OCI-LY1 (cell line): Measurements from ENCODE around the gene AK5.

Experiments
- H2AFZ ChIP-seq: fragments of 200-600 bp; sonication (generic), shearing (Covaris generic); 2 replicates; pipeline ENCODE4 v1.6.0; 2014; ENCODE audit warnings: antibody characterized with exemption, mild to moderate bottlenecking, low read length
- H3F3A ChIP-seq: fragments of 200-600 bp; sonication (generic), shearing (Covaris generic); 2 replicates; pipeline ENCODE4 v1.6.0; 2014; ENCODE audit warnings: mild to moderate bottlenecking, antibody characterized with exemption, low read length, moderate library complexity; ENCODE audit not compliant: insufficient read depth
- H3K27ac ChIP-seq: fragments of 200-600 bp; sonication (generic); 2 replicates; pipeline ENCODE4 v1.5.1; 2014; ENCODE audit warnings: low read length, mixed run types, mild to moderate bottlenecking, low read depth; ENCODE audit not compliant: poor library complexity, severe bottlenecking
- H3K27me3 ChIP-seq: fragments of 200-600 bp; sonication (generic); 2 replicates; pipeline ENCODE4 v1.6.0; 2014; ENCODE audit warnings: antibody characterized with exemption, mild to moderate bottlenecking, low read length, moderate library complexity; ENCODE audit not compliant: insufficient read depth
- H3K36me3 ChIP-seq: fragments of 200-600 bp; sonication (generic); 2 replicates; pipeline ENCODE4 v1.6.1; 2014; ENCODE audit warnings: mild to moderate bottlenecking, antibody characterized with exemption, low read length, moderate library complexity, mixed read lengths; ENCODE audit not compliant: insufficient read depth
- H3K4me1 ChIP-seq: fragments of 200-600 bp; sonication (generic); 2 replicates; pipeline ENCODE4 v1.5.1; 2014; ENCODE audit warnings: mild to moderate bottlenecking, low read length, moderate library complexity; ENCODE audit not compliant: insufficient read depth, severe bottlenecking
- H3K4me2 ChIP-seq: fragments of 200-600 bp; sonication (generic), shearing (Covaris generic); 2 replicates; pipeline ENCODE4 v1.6.1; 2014; ENCODE audit warnings: low read length
- H3K4me3 ChIP-seq: fragments of 200-600 bp; sonication (generic); 2 replicates; pipeline ENCODE4 v1.5.1; 2014; ENCODE audit warnings: low read length, low read depth, mild to moderate bottlenecking, mixed read lengths; ENCODE audit not compliant: poor library complexity, severe bottlenecking
- H3K79me2 ChIP-seq: fragments of 200-600 bp; shearing (Covaris generic); 2 replicates; pipeline ENCODE4 v1.6.1; 2016; ENCODE audit warnings: mixed run types, low read length, mixed read lengths; ENCODE audit not compliant: insufficient read depth
- H3K9ac ChIP-seq: fragments of 200-600 bp; sonication (generic), shearing (Covaris generic); 2 replicates; pipeline ENCODE4 v1.6.1; 2014; ENCODE audit warnings: mild to moderate bottlenecking, low read length, mixed read lengths
- H3K9me2 ChIP-seq: fragments of 200-600 bp; sonication (generic), shearing (Covaris generic); 2 replicates; pipeline ENCODE4 v1.6.1; 2014; ENCODE audit warnings: low read depth, mild to moderate bottlenecking, low read length, mixed read lengths
- H3K9me3 ChIP-seq: fragments of 200-600 bp; shearing (Covaris generic); 2 replicates; pipeline ENCODE4 v1.6.1; 2014; ENCODE audit warnings: low read length, mixed read lengths
- H4K20me1 ChIP-seq: fragments of 200-600 bp; sonication (generic), shearing (Covaris generic); 2 replicates; pipeline ENCODE4 v1.6.0; 2016; ENCODE audit warnings: mild to moderate bottlenecking, low read length; ENCODE audit not compliant: insufficient read depth
- CTCF ChIP-seq: fragments of 200-600 bp; sonication (generic), shearing (Covaris generic); IDR thresholded peaks from 2 replicates; pipeline ENCODE4 v1.5.1; 2017; ENCODE audit warnings: mild to moderate bottlenecking, antibody characterized with exemption, low read length, moderate library complexity, mixed read lengths
- EZH2 ChIP-seq: fragments of 200-600 bp; sonication (generic), shearing (Covaris generic); IDR thresholded peaks from 2 replicates; pipeline ENCODE4 v1.8.0; 2017; ENCODE audit warnings: borderline replicate concordance, mixed run types, mild to moderate bottlenecking, antibody characterized with exemption, low read length, moderate library complexity, mixed read lengths

The AK5 gene

GRCh38 chr1:77475641-77476040 lies 193.8 kb downstream of the AK5 start:
- Histone ChIP-seq H3K9me3 (no peaks in the 10 kb centered on the region), H2AFZ (no peak overlapping the region), H4K20me1 (no peaks in the 10 kb centered on the region), H3K27ac (no peak overlapping the region), H3K9ac (no peak overlapping the region), H3K27me3 (no peaks in the 10 kb centered on the region), H3K9me2 (no peaks in the 10 kb centered on the region), H3K36me3 (no peaks in the 10 kb centered on the region), H3K4me3 (no peak overlapping the region), H3F3A (no peaks in the 10 kb centered on the region), H3K4me2 (no peak overlapping the region), H3K4me1 (no peaks in the 10 kb centered on the region), H3K79me2 (no peaks in the 10 kb centered on the region)
- TF ChIP-seq CTCF (no peak), EZH2 (no peak)

- Histone ChIP-seq H3K9ac (no peak overlapping the region), H3K79me2 (no peaks in the 10 kb centered on the region), H3K36me3 (no peaks in the 10 kb centered on the region), H3K4me2 (no peak overlapping the region), H3K27me3 (no peaks in the 10 kb centered on the region), H3F3A (no peaks in the 10 kb centered on the region), H3K9me3 (no peaks in the 10 kb centered on the region), H2AFZ (no peak overlapping the region), H4K20me1 (no peaks in the 10 kb centered on the region), H3K27ac (no peak overlapping the region), H3K4me1 (no peaks in the 10 kb centered on the region), H3K9me2 (no peaks in the 10 kb centered on the region), H3K4me3 (no peak overlapping the region)
- TF ChIP-seq EZH2 (no peak), CTCF (no peak)
Measured at GRCh38 chr1:77476475-77476874, 194.7 kb downstream of the AK5 start.

GRCh38 chr1:77484334-77484733 lies 202.5 kb downstream of the AK5 start:
- Histone ChIP-seq H3K4me1 (no peaks in the 10 kb centered on the region), H3K27me3 (no peaks in the 10 kb centered on the region), H3K9me3 (no peaks in the 10 kb centered on the region), H3F3A (no peaks in the 10 kb centered on the region), H3K79me2 (no peaks in the 10 kb centered on the region), H3K9me2 (no peaks in the 10 kb centered on the region), H3K9ac (no peak overlapping the region), H3K27ac (no peak overlapping the region), H3K4me2 (no peak overlapping the region), H3K4me3 (no peak overlapping the region), H4K20me1 (no peaks in the 10 kb centered on the region), H3K36me3 (no peaks in the 10 kb centered on the region), H2AFZ (no peak overlapping the region)
- TF ChIP-seq CTCF, result no peak
- no peak for TF ChIP-seq EZH2
